Spleen (tissue), 11 donors: ENCODE measurements around the gene KRTCAP3. TPM values are rescaled to one million over a fixed set of nuclear protein-coding genes. Genes with fewer than 3 reads are reported as not detected.

Source experiments
- DNase-seq: peaks from one replicate; pipeline ENCODE4 v3.0.0-alpha.2; 2020
- H3K27ac ChIP-seq, 8 donors: fragments of 200-600 bp; sonication (generic) in 7 of 8; 1 replicate in 4 of 8; 2 replicates in 4 of 8; pipeline versions ENCODE4 v1.5.0 to v1.8.0; 2016 to 2021; ENCODE audit warnings: inconsistent platforms in 4 of 8, mild to moderate bottlenecking in 4 of 8, moderate library complexity in 1 of 8
- H3K27me3 ChIP-seq, 7 donors: fragments of 200-600 bp; sonication (generic) in 6 of 7; replicated peaks in 1 of 7; 1 replicate in 4 of 7; 2 replicates in 3 of 7; pipeline versions ENCODE4 v1.5.0 to v1.8.0; 2016 to 2021; ENCODE audit warnings: inconsistent platforms in 3 of 7, mild to moderate bottlenecking in 1 of 7
- H3K36me3 ChIP-seq, 6 donors: fragments of 200-600 bp; sonication (generic) in 5 of 6; 1 replicate in 4 of 6; 2 replicates in 2 of 6; pipeline versions ENCODE4 v1.5.0 to v1.8.0; 2016 to 2021; ENCODE audit warnings: inconsistent platforms in 2 of 6
- H3K4me1 ChIP-seq, 6 donors: fragments of 200-600 bp; sonication (generic) in 5 of 6; 1 replicate in 3 of 6; 2 replicates in 3 of 6; pipeline versions ENCODE4 v1.5.0 to v1.8.0; 2016 to 2021; ENCODE audit warnings: inconsistent platforms in 3 of 6
- H3K4me3 ChIP-seq, 8 donors: fragments of 200-600 bp; sonication (generic) in 7 of 8; 1 replicate in 4 of 8; 2 replicates in 4 of 8; pipeline versions ENCODE4 v1.5.0 to v1.8.0; 2016 to 2021; ENCODE audit warnings: inconsistent platforms in 4 of 8, mild to moderate bottlenecking in 4 of 8, moderate library complexity in 2 of 8
- H3K9me3 ChIP-seq, 8 donors: fragments of 200-600 bp; sonication (generic) in 7 of 8; 1 replicate in 4 of 8; 2 replicates in 4 of 8; pipeline versions ENCODE4 v1.5.0 to v1.8.0; 2016 to 2021; ENCODE audit warnings: inconsistent platforms in 4 of 8
- POLR2A ChIP-seq, 3 donors: fragments of 450-650 bp; IDR thresholded peaks; one replicate each; pipeline ENCODE4 v1.5.1; 2017; ENCODE audit warnings: antibody characterized with exemption in 3 of 3, mild to moderate bottlenecking in 1 of 3
- POLR2AphosphoS5 ChIP-seq, 3 donors: sonication (generic); formaldehyde crosslinking; IDR thresholded peaks; one replicate each; pipeline ENCODE4 v1.5.1; 2017; ENCODE audit warnings: antibody characterized with exemption in 3 of 3
- WGBS, 5 donors: extraction: QIAGEN DNeasy Blood & Tissue Kit in 3 of 5; methylation state at CpG; one replicate each; pipeline versions ENCODE4 v1.1.5 to v1.1.7; 2013 to 2018; 5-methylcytosine and 5-hydroxymethylcytosine counted together
- intact Hi-C: fragments of 100-400 bp; cut with DNase I; formaldehyde crosslinking; loops from one replicate; pipeline ENCODE4 v1.15.0; 2023; ENCODE audit warnings: low total_unique reads
- polyA plus RNA-seq, 3 donors: library from polyadenylated mRNA; stranded (reverse); fragments of 200-250 nt; gene quantifications; one replicate each; pipeline ENCODE4 v1.2.1, GENCODE V29; 2013
- total RNA-seq, 7 donors: library from RNA; depleted of rRNA in 3 of 7; stranded (reverse); fragments of >200 nt in 3 of 7; fragmentation: NEBNext Ultra II Directional in 4 of 7; extraction: Animal tissue kit (Norgen Biotek cat#: 25700) in 4 of 7; gene quantifications; one replicate each; pipeline versions ENCODE4 v1.1.0 to v1.2.1, GENCODE V29; 2016 to 2021
- TF ChIP-seq, protein P1 (sequence below), 11 experiments: fragments of 200-600 bp in 7 of 11; fragments of 450-650 bp in 4 of 11; sonication (generic) in 4 of 11; IDR thresholded peaks in 8 of 11; conservative IDR thresholded peaks in 3 of 11; 1 replicate in 7 of 11; 2 replicates in 4 of 11; pipeline versions ENCODE4 v1.4.0 to v1.8.0; 2016 to 2021; ENCODE audit warnings: antibody characterized with exemption in 11 of 11, inconsistent platforms in 4 of 11, mild to moderate bottlenecking in 1 of 11
- donor health status: healthy with polysubstance abuse.
- donor health status: DM: no; HTN: no; CAD: no; lungs with moderate emphysema.
- donor health status: DM: no; HTN: no; CAD: no.
- donor health status: Bipolar disorder and iron deficiency.
- donor health status: healthy.
- donor health status: DM: no; HTN: no; CAD: no.
- donor health status: DM: yes; HTN: yes; CAD: no.

KRTCAP3 gene
- total and polyA plus RNA-seq, 10 donors: 2.2 to 5.7 (median 3.4) TPM; not detected in 1

DNA sequence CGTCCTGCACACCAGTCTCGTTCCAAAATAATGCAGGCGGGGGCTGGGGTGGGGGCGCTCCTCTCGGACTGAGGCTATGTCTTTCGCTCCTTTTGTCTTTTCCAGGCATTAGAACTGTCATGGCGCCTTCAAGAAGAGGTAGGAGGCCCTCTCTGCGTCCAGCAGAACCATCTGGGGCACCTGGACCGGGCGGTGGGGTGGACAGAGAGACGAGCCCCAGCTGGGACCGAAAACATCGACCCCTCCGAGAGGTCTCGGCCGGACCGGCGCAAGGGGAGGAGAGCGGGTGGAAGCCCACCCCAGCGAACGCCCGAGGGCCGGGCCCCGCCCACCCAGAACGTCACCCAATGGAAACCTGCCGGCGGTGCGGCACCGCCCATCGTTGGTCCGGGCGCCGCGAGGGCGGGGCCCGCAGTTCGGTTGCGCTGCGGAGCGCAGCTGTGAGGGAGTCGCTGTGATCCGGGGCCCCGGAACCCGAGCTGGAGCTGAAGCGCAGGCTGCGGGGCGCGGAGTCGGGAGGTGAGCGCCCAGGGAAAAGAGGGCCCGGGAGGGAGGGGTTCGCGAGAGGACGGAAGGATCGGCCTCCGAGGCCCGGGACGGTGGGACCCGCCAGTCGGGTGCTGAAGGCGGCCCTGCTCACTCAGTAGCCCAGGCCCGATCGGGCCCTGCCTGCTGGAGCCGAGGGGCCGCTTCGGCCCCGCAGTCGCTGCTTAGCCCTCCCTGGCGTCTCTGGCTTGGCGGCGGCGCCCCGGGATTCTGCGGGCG is 13.8 kb upstream of the KRTCAP3 start, which contains the start of gene NRBP1:
Gene NRBP1 (plus strand): TSS at position 419 of the 765 bp plus-strand sequence. CDS start 4,643 bp downstream, outside the sequence.
- 0 to 1% (median 0%) methylated on average over 32 to 75 of the region's 75 CpGs for WGBS, 5 donors
- no peaks in the 10 kb centered on the region for H3K27me3 ChIP-seq
- peaks cover 29 to 52% (median 43%) of the 10 kb centered on the region in 6 donors for H3K4me1 ChIP-seq
- TF ChIP-seq POLR2A (IDR thresholded peaks at IDR 0.05): peak; percentile 74 to 90 (median 85)
- TF ChIP-seq, protein P1, sequence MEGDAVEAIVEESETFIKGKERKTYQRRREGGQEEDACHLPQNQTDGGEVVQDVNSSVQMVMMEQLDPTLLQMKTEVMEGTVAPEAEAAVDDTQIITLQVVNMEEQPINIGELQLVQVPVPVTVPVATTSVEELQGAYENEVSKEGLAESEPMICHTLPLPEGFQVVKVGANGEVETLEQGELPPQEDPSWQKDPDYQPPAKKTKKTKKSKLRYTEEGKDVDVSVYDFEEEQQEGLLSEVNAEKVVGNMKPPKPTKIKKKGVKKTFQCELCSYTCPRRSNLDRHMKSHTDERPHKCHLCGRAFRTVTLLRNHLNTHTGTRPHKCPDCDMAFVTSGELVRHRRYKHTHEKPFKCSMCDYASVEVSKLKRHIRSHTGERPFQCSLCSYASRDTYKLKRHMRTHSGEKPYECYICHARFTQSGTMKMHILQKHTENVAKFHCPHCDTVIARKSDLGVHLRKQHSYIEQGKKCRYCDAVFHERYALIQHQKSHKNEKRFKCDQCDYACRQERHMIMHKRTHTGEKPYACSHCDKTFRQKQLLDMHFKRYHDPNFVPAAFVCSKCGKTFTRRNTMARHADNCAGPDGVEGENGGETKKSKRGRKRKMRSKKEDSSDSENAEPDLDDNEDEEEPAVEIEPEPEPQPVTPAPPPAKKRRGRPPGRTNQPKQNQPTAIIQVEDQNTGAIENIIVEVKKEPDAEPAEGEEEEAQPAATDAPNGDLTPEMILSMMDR (IDR thresholded peaks at IDR 0.05 in 8 of 11, conservative IDR thresholded peaks at IDR 0.05 in 3 of 11): peak in 1 of 11 experiments; percentile 11
- peak; percentile 97 to 98 (median 97) for TF ChIP-seq POLR2AphosphoS5 (IDR thresholded peaks at IDR 0.05)
- H3K9me3 ChIP-seq: no peaks in the 10 kb centered on the region
- peaks cover 0 to 11% (median 4%) of the 10 kb centered on the region in 6 donors for H3K36me3 ChIP-seq
- peak within 1 kb of the TSS; percentile 96 to 100 (median 99) for H3K27ac ChIP-seq
- peak; percentile 98 for DNase-seq
- intact Hi-C loops: no loop called here
- peak within 1 kb of the TSS; percentile 87 to 98 (median 94) for H3K4me3 ChIP-seq

DNA sequence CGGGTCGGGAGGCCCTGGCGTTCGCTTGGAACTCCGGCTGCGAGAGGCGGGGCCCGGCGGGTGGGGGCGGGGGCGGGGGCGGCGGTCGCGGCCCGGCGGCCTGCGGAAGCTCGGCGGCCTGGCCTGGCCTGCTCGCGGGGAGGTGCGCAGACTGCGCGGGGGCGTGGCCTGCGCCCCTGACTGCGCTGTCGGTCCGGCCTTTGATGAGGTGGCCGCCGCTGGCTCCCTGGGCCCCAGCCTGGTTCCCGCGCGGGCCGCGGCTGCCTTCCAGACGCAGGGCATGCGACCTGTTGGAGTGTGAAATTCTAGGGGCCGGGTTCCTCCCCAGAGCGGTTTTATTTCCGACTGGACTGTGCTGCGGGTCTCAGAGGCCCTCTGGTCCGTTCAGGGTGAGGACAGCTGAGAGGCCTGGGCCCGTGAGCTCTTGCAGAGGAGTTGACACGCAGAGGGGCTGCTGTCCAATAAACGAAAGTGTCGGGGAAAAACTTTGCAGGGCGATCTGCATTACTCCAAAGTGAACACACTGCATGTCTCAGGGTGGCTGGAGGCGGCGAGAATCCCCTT is 13.1 kb upstream of the KRTCAP3 start:
- H3K27ac ChIP-seq: peak overlapping the region; percentile 96 to 100 (median 99)
- peaks cover 29 to 53% (median 43%) of the 10 kb centered on the region in 6 donors for H3K4me1 ChIP-seq
- peaks cover 6 to 17% (median 10%) of the 10 kb centered on the region in 6 donors for H3K36me3 ChIP-seq
- no peak for TF ChIP-seq POLR2A (IDR thresholded peaks at IDR 0.05)
- TF ChIP-seq, protein P1 (IDR thresholded peaks at IDR 0.05 in 8 of 11, conservative IDR thresholded peaks at IDR 0.05 in 3 of 11): peak in 1 of 11 experiments; percentile 4
- no peaks in the 10 kb centered on the region for H3K27me3 ChIP-seq
- intact Hi-C loops: no loop called here
- WGBS, 5 donors: 0 to 1% (median 1%) methylated on average over 14 to 51 of the region's 51 CpGs
- no peaks in the 10 kb centered on the region for H3K9me3 ChIP-seq
- peak; percentile 97 for DNase-seq
- H3K4me3 ChIP-seq: peak overlapping the region; percentile 87 to 98 (median 94)

DNA sequence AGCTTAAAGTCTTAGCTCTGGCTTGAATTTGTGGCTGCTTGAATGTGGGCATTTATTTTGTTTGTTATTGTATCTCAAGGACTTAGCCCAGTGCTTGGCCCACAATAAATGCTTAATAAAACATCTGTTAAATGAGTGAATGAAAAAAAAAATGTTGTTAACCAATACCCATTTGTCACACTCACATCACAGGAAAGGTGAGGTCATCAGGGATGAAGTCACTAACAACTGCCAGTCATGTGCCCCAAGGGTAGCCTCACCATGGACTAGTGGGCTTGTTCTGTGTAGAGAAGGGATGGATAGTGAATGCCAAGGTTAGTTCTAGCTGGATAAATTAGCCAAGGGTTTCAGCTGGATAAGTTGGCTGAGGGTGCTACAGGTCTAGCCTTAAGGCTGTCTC is 10.8 kb upstream of the KRTCAP3 start:
- Histone ChIP-seq H3K4me1 (peaks cover 29 to 53% (median 43%) of the 10 kb centered on the region in 6 donors), H3K36me3 (peaks cover 12 to 41% (median 34%) of the 10 kb centered on the region in 6 donors), H3K9me3 (no peaks in the 10 kb centered on the region), H3K27me3 (no peaks in the 10 kb centered on the region), H3K27ac (peak overlapping the region in 2 of 8 donors; percentile 99 to 100), H3K4me3 (no peak overlapping the region)
- TF ChIP-seq POLR2A (IDR thresholded peaks at IDR 0.05) (no peak), POLR2AphosphoS5 (IDR thresholded peaks at IDR 0.05) (no peak)
- TF ChIP-seq, protein P1 (IDR thresholded peaks at IDR 0.05 in 8 of 11, conservative IDR thresholded peaks at IDR 0.05 in 3 of 11): no peak
- intact Hi-C loops: no loop called here
- DNase-seq: no peak

DNA sequence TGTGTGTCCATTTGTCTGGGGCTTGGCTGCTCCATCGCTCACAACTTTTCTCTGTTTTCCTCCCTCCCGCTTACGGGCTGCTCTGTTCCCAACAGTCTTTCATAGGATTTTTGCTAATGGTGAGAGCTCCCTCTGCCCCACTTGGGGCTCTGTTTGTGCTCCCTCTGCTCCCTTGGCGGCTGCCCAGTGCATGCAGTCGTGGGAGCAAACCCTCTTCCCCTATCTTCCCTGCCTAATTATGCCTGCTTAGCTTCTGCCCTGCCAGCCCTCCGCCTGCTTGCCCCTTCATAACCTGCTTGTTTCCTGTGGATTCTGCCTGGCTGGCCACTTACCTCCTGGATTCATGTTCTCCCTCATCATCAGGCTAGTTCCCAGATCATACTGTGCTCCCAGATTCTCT is 6.6 kb upstream of the KRTCAP3 start:
- intact Hi-C loops: no loop called here
- peaks cover 18 to 83% (median 76%) of the 10 kb centered on the region in 6 donors for H3K36me3 ChIP-seq
- 92 to 98% (median 95%) methylated on average over 6 of the region's 6 CpGs for WGBS, 5 donors

More for the DNA sequence above, 6.6 kb upstream of the KRTCAP3 start:
- DNase-seq: no peak
- Histone ChIP-seq H3K4me1 (peaks cover 11 to 28% (median 21%) of the 10 kb centered on the region in 6 donors), H3K27me3 (no peaks in the 10 kb centered on the region), H3K27ac (no peak overlapping the region), H3K4me3 (no peak overlapping the region), H3K9me3 (no peaks in the 10 kb centered on the region)
- TF ChIP-seq, protein P1 (IDR thresholded peaks at IDR 0.05 in 8 of 11, conservative IDR thresholded peaks at IDR 0.05 in 3 of 11): no peak
- TF ChIP-seq POLR2A (IDR thresholded peaks at IDR 0.05) (no peak), POLR2AphosphoS5 (IDR thresholded peaks at IDR 0.05) (no peak)
